ENCODE results near the gene COL1A1. TPM values are rescaled to one million over a fixed set of nuclear protein-coding genes. Genes with fewer than 3 reads are reported as not detected.

Gene COL1A1
- total and polyA plus RNA-seq, 2 of the 13 experiments (the other 11 are each of a cell fraction or from before 2014, with no cell fraction given), result 0.05 TPM; not detected in 1

- TF ChIP-seq UBTF (CRISPR knock-in tag; IDR thresholded peaks at IDR 0.05), result no peak
- no peak for TF ChIP-seq TFE3 (CRISPR knock-in tag; IDR thresholded peaks at IDR 0.05)
- TF ChIP-seq ZNF577 (CRISPR knock-in tag; IDR thresholded peaks at IDR 0.05; ENCODE audit: borderline replicate concordance, low read depth), result no peak
- TF ChIP-seq TGIF2 (CRISPR knock-in tag; IDR thresholded peaks at IDR 0.05), result no peak
- 0 out of 2 replicates have a peak, but pooled peaks have one; percentile 3 for TF ChIP-seq EZH2 (conservative IDR thresholded peaks at IDR 0.05; ENCODE audit: low read depth, low read length)
- TF ChIP-seq PCBP1 (IDR thresholded peaks at IDR 0.05; ENCODE audit: borderline replicate concordance, low read depth, low read length), result no peak
- no peak for TF ChIP-seq ZNF549 (CRISPR knock-in tag; IDR thresholded peaks at IDR 0.05)
- TF ChIP-seq ARID2 (CRISPR knock-in tag; IDR thresholded peaks at IDR 0.05; ENCODE audit: borderline replicate concordance), result no peak
- TF ChIP-seq ZNF619 (CRISPR knock-in tag; IDR thresholded peaks at IDR 0.05), result no peak
- TF ChIP-seq SAFB2 (CRISPR knock-in tag; IDR thresholded peaks at IDR 0.05; ENCODE audit: borderline replicate concordance, low read depth), result no peak
- TF ChIP-seq ZZZ3 (CRISPR knock-in tag; IDR thresholded peaks at IDR 0.05; ENCODE audit: borderline replicate concordance), result 0 out of 2 replicates have a peak, but pooled peaks have one; percentile 33
- no peak for TF ChIP-seq NR3C1 (CRISPR knock-in tag; IDR thresholded peaks at IDR 0.05)
- TF ChIP-seq CREM (IDR thresholded peaks at IDR 0.05), result no peak
- no peak for TF ChIP-seq CREM (CRISPR knock-in tag; IDR thresholded peaks at IDR 0.05)
- no peak for TF ChIP-seq ZNF510 (CRISPR knock-in tag; IDR thresholded peaks at IDR 0.05; ENCODE audit: low read depth)
- no peak for TF ChIP-seq ZBTB8A (CRISPR knock-in tag; IDR thresholded peaks at IDR 0.05; ENCODE audit: borderline replicate concordance, low read depth)
- no peak for TF ChIP-seq HNF1B (CRISPR knock-in tag; IDR thresholded peaks at IDR 0.05)
- TF ChIP-seq SP4 (CRISPR knock-in tag; IDR thresholded peaks at IDR 0.05), result no peak
- TF ChIP-seq ZNF326 (CRISPR knock-in tag; IDR thresholded peaks at IDR 0.05; ENCODE audit: borderline replicate concordance), result no peak
- no peak for TF ChIP-seq NFE2L1 (CRISPR knock-in tag; IDR thresholded peaks at IDR 0.05; ENCODE audit: borderline replicate concordance)
- TF ChIP-seq ZNF891 (CRISPR knock-in tag; IDR thresholded peaks at IDR 0.05), result no peak
- no peak for TF ChIP-seq TRIM24 (CRISPR knock-in tag; IDR thresholded peaks at IDR 0.05)
- no peak for TF ChIP-seq ZNF431 (CRISPR knock-in tag; IDR thresholded peaks at IDR 0.05; ENCODE audit: borderline replicate concordance, low read depth)
- TF ChIP-seq SALL2 (CRISPR knock-in tag; IDR thresholded peaks at IDR 0.05), result no peak
- TF ChIP-seq ZNF816 (CRISPR knock-in tag; IDR thresholded peaks at IDR 0.05; ENCODE audit: borderline replicate concordance), result no peak
These were observed 9.1 kb upstream of the COL1A1 start (continued) for GRCh38 chr17:50210240-50211225.
